HFF-Myc (cell line): ENCODE data around the gene NKD1.

Experiments
- DNase-seq: peaks from one replicate; pipeline ENCODE4 v3.0.0-alpha.2; 2011; ENCODE audit warnings: low read depth; ENCODE audit errors: extremely low read depth
- H3K4me3 ChIP-seq: replicated peaks from 2 replicates; pipeline ENCODE4 v1.5.1; 2011; ENCODE audit warnings: low read depth, mild to moderate bottlenecking, control low read depth, low read length
- CTCF ChIP-seq: IDR thresholded peaks from 2 replicates; pipeline ENCODE4 v1.5.1; 2012; ENCODE audit warnings: mild to moderate bottlenecking, low read depth, low read length, control low read depth; ENCODE audit errors: missing control alignments

Gene NKD1

GRCh38 chr16:50592996-50593395 lies 44.8 kb downstream of the NKD1 start:
- H3K4me3 ChIP-seq = no peak overlapping the region
- TF ChIP-seq CTCF = no peak
- DNase-seq = no peak

GRCh38 chr16:50593410-50594150 lies 45.4 kb downstream of the NKD1 start:
- no peak for DNase-seq
- H3K4me3 ChIP-seq = no peak overlapping the region
- peak; percentile 15 for TF ChIP-seq CTCF

GRCh38 chr16:50594308-50595260 lies 46.4 kb downstream of the NKD1 start:
- no peak overlapping the region for H3K4me3 ChIP-seq
- DNase-seq = no peak
- no peak for TF ChIP-seq CTCF

- no peak for TF ChIP-seq CTCF
- H3K4me3 ChIP-seq = no peak overlapping the region
- no peak for DNase-seq
Observed at GRCh38 chr16:50595859-50596258, 47.7 kb downstream of the NKD1 start.

GRCh38 chr16:50596762-50597450 lies 48.7 kb downstream of the NKD1 start:
- no peak for DNase-seq
- H3K4me3 ChIP-seq = no peak overlapping the region
- no peak for TF ChIP-seq CTCF

- no peak for TF ChIP-seq CTCF
- DNase-seq = no peak
- H3K4me3 ChIP-seq = no peak overlapping the region
Observed at GRCh38 chr16:50597563-50598255, 49.5 kb downstream of the NKD1 start.
